ENCODE measurements around the gene BEND3.

DNA sequence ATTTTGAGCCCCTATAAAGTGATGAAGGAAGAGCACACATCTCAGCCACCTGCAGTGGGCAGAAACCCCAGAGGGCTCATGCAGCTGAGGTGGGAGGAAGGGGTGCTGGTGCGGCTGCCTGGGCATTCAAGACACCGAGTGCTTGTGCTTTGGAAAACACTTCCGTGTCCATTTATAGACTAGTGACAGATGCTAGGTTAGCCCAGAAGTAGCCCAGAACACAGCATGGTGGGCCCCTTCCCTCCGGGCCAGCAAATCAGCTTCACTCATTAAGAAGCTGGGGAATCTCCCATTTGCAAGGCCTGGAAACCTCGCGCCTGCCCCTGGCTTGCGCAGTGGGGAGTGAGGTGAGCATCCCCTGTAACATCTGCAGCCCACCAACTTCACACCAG, 12.9 kb downstream of the BEND3 start:
- TF ChIP-seq FOXM1 (IDR thresholded peaks at IDR 0.05; ENCODE audit: borderline replicate concordance), result no peak
- no peak for TF ChIP-seq NFRKB (IDR thresholded peaks at IDR 0.05)
- no peak for TF ChIP-seq FOXA1 (IDR thresholded peaks at IDR 0.05)
- no peak for TF ChIP-seq TARDBP (IDR thresholded peaks at IDR 0.05)
- no peak for TF ChIP-seq SUZ12 (IDR thresholded peaks at IDR 0.05)
- no peak for TF ChIP-seq LEF1 (IDR thresholded peaks at IDR 0.05; ENCODE audit: borderline replicate concordance)
- no peak for TF ChIP-seq HDGF (IDR thresholded peaks at IDR 0.05; ENCODE audit: borderline replicate concordance)
- no peak for TF ChIP-seq FOXK2 (IDR thresholded peaks at IDR 0.05)
- TF ChIP-seq SP1 (IDR thresholded peaks at IDR 0.05), result no peak
- TF ChIP-seq BHLHE40 (IDR thresholded peaks at IDR 0.05; ENCODE audit: borderline replicate concordance), result no peak
- TF ChIP-seq, protein P1, sequence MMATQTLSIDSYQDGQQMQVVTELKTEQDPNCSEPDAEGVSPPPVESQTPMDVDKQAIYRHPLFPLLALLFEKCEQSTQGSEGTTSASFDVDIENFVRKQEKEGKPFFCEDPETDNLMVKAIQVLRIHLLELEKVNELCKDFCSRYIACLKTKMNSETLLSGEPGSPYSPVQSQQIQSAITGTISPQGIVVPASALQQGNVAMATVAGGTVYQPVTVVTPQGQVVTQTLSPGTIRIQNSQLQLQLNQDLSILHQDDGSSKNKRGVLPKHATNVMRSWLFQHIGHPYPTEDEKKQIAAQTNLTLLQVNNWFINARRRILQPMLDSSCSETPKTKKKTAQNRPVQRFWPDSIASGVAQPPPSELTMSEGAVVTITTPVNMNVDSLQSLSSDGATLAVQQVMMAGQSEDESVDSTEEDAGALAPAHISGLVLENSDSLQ (IDR thresholded peaks at IDR 0.05), result no peak
